Fibroblast of pulmonary artery (primary cell): ENCODE data around the gene AKAP13.
A peak's percentile ranks its signal among the peaks of the same experiment; 100 is the strongest.

Source experiments
- DNase-seq: peaks from one replicate; pipeline ENCODE4 v3.0.0-alpha.2; 2010; ENCODE audit warnings: low read depth
- H3K4me3 ChIP-seq: replicated peaks from 2 replicates; pipeline ENCODE4 v1.5.1; 2011; ENCODE audit warnings: low read depth, mild to moderate bottlenecking, control low read depth, low read length, moderate library complexity
- TF ChIP-seq, protein P1 (sequence below): IDR thresholded peaks from 2 replicates; pipeline ENCODE4 v1.5.1; 2011; ENCODE audit warnings: mild to moderate bottlenecking, control low read depth, low read length, inconsistent platforms; ENCODE audit errors: missing control alignments

AKAP13 gene

DNA sequence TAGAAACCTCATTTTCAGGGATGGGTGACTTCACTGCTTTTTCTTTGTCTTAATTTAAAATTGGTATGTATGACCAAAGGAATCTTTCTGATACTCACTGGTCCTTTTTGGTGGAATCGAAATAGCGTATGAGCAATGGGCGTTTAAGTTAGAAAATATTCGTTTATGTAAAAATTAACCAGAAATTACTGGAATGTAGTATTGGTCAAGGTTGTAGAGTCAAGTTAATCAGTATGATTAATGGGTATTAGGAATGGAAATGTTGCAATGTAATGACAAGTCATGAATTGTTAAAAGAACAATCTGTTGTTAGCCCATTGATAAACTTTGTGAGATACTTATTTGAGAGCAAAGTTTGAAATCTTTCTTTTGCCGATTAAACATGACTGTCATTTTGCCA, 36.9 kb downstream of the AKAP13 start:
- no peak for DNase-seq
- H3K4me3 ChIP-seq: no peak overlapping the region
- TF ChIP-seq, protein P1, sequence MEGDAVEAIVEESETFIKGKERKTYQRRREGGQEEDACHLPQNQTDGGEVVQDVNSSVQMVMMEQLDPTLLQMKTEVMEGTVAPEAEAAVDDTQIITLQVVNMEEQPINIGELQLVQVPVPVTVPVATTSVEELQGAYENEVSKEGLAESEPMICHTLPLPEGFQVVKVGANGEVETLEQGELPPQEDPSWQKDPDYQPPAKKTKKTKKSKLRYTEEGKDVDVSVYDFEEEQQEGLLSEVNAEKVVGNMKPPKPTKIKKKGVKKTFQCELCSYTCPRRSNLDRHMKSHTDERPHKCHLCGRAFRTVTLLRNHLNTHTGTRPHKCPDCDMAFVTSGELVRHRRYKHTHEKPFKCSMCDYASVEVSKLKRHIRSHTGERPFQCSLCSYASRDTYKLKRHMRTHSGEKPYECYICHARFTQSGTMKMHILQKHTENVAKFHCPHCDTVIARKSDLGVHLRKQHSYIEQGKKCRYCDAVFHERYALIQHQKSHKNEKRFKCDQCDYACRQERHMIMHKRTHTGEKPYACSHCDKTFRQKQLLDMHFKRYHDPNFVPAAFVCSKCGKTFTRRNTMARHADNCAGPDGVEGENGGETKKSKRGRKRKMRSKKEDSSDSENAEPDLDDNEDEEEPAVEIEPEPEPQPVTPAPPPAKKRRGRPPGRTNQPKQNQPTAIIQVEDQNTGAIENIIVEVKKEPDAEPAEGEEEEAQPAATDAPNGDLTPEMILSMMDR: no peak

DNA sequence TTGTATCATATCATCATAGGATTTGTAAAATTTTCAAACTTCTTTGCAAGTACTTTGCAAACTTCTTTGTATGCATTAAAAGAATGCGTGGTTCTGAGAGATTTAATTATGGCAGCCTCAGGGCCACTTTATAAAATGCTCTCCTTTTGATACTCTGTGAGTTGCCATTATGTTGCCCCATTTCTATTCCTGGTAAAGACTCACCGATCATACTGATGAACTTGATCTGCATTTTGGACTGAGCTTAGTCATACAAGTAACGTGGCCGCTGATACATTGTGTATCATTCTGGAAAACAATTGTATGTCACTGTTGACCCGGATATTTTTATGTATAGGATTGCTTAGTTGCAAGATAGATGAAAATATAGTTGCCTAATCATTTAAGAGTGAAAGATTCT, 38.8 kb downstream of the AKAP13 start:
- TF ChIP-seq, protein P1: no peak
- no peak overlapping the region for H3K4me3 ChIP-seq
- DNase-seq: peak; percentile 31

GRCh38 chr15:85421116-85421925, 40.9 kb downstream of the AKAP13 start:
- TF ChIP-seq, protein P1: no peak
- H3K4me3 ChIP-seq: no peak overlapping the region
- DNase-seq: peak; percentile 46

DNA sequence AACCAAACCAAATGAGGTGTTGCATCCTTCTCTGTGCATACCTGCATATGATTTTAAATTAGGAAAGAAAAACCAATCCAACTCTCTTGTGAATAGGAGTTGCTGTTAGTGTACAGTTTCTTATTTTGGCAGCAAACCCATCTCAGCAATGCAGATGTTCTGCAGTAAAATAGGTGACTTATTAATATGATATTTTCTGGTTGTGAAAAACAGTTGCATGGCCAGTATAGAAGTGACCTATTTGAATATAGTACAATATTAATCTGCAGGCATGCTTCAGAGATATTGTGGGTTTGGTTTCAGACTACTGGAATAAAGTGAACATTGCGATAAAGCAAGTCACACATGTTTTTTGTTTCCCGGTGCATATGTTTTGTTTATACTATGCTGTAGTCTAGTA, 42.2 kb downstream of the AKAP13 start:
- no peak overlapping the region for H3K4me3 ChIP-seq
- no peak for DNase-seq
- TF ChIP-seq, protein P1: no peak

- TF ChIP-seq, protein P1: no peak
- no peak for DNase-seq
- no peak overlapping the region for H3K4me3 ChIP-seq
Measured at GRCh38 chr15:85423256-85423655, 42.9 kb downstream of the AKAP13 start.

GRCh38 chr15:85424154-85424553, 43.8 kb downstream of the AKAP13 start:
- H3K4me3 ChIP-seq: no peak overlapping the region
- TF ChIP-seq, protein P1: no peak
- DNase-seq: no peak

DNA sequence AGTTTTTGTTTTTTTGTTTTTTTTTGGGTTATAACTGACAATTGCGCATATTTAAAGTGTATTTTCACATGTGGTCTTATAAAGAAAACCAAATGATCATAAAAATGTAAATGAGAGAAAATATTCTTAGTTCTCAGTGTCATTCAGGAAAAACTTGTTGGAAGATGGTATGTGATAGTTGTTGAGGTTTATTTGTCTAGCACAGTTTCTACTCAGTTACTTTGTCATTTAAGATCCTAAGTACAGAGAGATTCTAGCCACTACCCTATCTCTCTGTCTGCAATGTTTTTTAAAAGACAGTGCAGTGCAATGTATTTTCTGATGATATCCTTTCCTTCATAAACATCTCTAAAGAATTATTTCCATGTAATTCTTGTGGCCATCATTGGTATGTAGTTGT, 46.1 kb downstream of the AKAP13 start:
- no peak for DNase-seq
- no peak overlapping the region for H3K4me3 ChIP-seq
- TF ChIP-seq, protein P1: no peak
